ENCODE data around the gene DPP10.

- TF ChIP-seq SP1 (IDR thresholded peaks at IDR 0.05) (no peak), CTCF (IDR thresholded peaks at IDR 0.05; ENCODE audit: low read depth, low read length, missing input control) (no peak), EGR1 (IDR thresholded peaks at IDR 0.05; ENCODE audit: low read depth in 2 of 2) (no peak), REST (IDR thresholded peaks at IDR 0.05) (no peak), GABPA (IDR thresholded peaks at IDR 0.05 in 1 of 2, conservative IDR thresholded peaks at IDR 0.05 in 1 of 2) (no peak), RAD21 (IDR thresholded peaks at IDR 0.05) (no peak), YY1 (IDR thresholded peaks at IDR 0.05) (no peak), RXRA (IDR thresholded peaks at IDR 0.05) (no peak), TAF1 (conservative IDR thresholded peaks at IDR 0.05) (no peak), MAX (IDR thresholded peaks at IDR 0.05) (no peak), NR2F2 (IDR thresholded peaks at IDR 0.05) (no peak)
- TF ChIP-seq, protein P1, sequence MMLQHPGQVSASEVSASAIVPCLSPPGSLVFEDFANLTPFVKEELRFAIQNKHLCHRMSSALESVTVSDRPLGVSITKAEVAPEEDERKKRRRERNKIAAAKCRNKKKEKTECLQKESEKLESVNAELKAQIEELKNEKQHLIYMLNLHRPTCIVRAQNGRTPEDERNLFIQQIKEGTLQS (IDR thresholded peaks at IDR 0.05), result no peak
- TF ChIP-seq, protein P2, sequence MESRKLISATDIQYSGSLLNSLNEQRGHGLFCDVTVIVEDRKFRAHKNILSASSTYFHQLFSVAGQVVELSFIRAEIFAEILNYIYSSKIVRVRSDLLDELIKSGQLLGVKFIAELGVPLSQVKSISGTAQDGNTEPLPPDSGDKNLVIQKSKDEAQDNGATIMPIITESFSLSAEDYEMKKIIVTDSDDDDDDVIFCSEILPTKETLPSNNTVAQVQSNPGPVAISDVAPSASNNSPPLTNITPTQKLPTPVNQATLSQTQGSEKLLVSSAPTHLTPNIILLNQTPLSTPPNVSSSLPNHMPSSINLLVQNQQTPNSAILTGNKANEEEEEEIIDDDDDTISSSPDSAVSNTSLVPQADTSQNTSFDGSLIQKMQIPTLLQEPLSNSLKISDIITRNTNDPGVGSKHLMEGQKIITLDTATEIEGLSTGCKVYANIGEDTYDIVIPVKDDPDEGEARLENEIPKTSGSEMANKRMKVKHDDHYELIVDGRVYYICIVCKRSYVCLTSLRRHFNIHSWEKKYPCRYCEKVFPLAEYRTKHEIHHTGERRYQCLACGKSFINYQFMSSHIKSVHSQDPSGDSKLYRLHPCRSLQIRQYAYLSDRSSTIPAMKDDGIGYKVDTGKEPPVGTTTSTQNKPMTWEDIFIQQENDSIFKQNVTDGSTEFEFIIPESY (IDR thresholded peaks at IDR 0.05), result no peak
Measured at GRCh38 chr2:114797540-114797939, 355.1 kb downstream of the DPP10 start.

Data from liver (tissue), 3 donors.